ENCODE results near the gene TEKT3. TPM values are rescaled to one million over a fixed set of nuclear protein-coding genes. Genes with fewer than 3 reads are reported as not detected.

TEKT3 gene
- total RNA-seq, 1 experiment from 2014 or later = not detected

DNA sequence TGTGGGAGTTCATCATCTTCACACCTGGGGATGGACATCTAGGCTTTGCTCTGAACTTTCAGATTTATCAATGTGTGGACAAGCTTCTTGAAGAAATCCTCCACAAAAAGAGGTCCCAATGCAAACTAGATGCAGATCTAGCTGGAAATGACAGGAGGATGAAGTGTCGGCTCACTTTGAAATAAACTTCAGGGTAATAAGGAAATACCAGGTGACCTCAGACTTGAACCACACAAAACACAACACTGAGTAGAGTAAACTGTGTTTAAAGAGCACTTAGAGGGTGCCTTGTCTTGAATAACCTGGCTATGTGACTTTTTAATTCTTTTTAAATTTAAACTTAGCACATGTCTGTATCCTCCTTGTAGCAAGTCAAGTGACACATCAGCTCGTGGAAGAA lies 27.2 kb upstream of the TEKT3 start:
- H2AFZ ChIP-seq = no peak overlapping the region
- H3K27ac ChIP-seq = no peak overlapping the region
- peaks cover 41% of the 10 kb centered on the region for H3K27me3 ChIP-seq (ENCODE audit: insufficient read depth, low read depth)
- CTCF ChIA-PET = no interaction called here
- no peak overlapping the region for H3K4me3 ChIP-seq
- H3F3A ChIP-seq (ENCODE audit: insufficient read depth, low read depth) = no peaks in the 10 kb centered on the region
- no TSS peak for BruUV-seq (replicated peaks)
- intact Hi-C loops (cut with micrococcal nuclease; ENCODE audit: unreplicated experiment) = no loop called here
- no peak for DNase-seq
- TF ChIP-seq, protein P1, sequence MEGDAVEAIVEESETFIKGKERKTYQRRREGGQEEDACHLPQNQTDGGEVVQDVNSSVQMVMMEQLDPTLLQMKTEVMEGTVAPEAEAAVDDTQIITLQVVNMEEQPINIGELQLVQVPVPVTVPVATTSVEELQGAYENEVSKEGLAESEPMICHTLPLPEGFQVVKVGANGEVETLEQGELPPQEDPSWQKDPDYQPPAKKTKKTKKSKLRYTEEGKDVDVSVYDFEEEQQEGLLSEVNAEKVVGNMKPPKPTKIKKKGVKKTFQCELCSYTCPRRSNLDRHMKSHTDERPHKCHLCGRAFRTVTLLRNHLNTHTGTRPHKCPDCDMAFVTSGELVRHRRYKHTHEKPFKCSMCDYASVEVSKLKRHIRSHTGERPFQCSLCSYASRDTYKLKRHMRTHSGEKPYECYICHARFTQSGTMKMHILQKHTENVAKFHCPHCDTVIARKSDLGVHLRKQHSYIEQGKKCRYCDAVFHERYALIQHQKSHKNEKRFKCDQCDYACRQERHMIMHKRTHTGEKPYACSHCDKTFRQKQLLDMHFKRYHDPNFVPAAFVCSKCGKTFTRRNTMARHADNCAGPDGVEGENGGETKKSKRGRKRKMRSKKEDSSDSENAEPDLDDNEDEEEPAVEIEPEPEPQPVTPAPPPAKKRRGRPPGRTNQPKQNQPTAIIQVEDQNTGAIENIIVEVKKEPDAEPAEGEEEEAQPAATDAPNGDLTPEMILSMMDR (conservative IDR thresholded peaks at IDR 0.05) = no peak
- no peak for TF ChIP-seq EZH2 (IDR thresholded peaks at IDR 0.05; ENCODE audit: low read depth)
- H4K20me1 ChIP-seq (ENCODE audit: insufficient read depth) = no peaks in the 10 kb centered on the region
- H3K79me2 ChIP-seq (ENCODE audit: low read depth) = no peaks in the 10 kb centered on the region
- H3K9me2 ChIP-seq (ENCODE audit: insufficient read depth) = no peaks in the 10 kb centered on the region
- no peaks in the 10 kb centered on the region for H3K36me3 ChIP-seq (ENCODE audit: low read depth)
- no peaks in the 10 kb centered on the region for H3K9me3 ChIP-seq (ENCODE audit: insufficient read depth, low read depth)
- POLR2A ChIA-PET (ENCODE audit: unreplicated experiment) = no interaction called here
- no peak overlapping the region for H3K4me2 ChIP-seq
- no peaks in the 10 kb centered on the region for H3K4me1 ChIP-seq (replicated peaks; ENCODE audit: insufficient read depth)

DNA sequence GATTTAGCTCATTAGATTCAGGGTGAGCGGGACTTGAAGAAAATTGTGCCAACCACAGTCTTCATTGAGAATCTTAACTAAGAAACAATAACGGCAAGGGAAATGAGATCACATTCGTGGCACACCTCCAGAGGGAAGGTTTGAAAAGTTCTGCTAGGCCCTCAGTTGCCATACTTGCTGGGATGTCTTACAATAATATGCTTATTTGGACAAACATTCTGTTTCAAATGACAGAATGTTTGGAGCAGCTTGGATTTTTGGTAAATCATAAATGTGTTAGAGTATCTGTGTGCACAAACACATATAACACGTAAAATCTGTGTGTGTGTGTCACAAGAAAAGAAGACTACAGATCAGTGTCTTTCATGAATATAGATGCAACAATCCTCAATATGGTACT lies 24.6 kb upstream of the TEKT3 start:
- intact Hi-C loops (cut with micrococcal nuclease; ENCODE audit: unreplicated experiment) = no loop called here
- Histone ChIP-seq H2AFZ (no peak overlapping the region), H3K4me2 (no peak overlapping the region), H3K27me3 (ENCODE audit: insufficient read depth, low read depth) (peaks cover 34% of the 10 kb centered on the region), H3K36me3 (ENCODE audit: low read depth) (no peaks in the 10 kb centered on the region), H3K79me2 (ENCODE audit: low read depth) (no peaks in the 10 kb centered on the region), H4K20me1 (ENCODE audit: insufficient read depth) (no peaks in the 10 kb centered on the region), H3K27ac (no peak overlapping the region), H3K4me1 (replicated peaks; ENCODE audit: insufficient read depth) (no peaks in the 10 kb centered on the region), H3K9me2 (ENCODE audit: insufficient read depth) (no peaks in the 10 kb centered on the region), H3K9me3 (ENCODE audit: insufficient read depth, low read depth) (no peaks in the 10 kb centered on the region), H3K4me3 (no peak overlapping the region), H3F3A (ENCODE audit: insufficient read depth, low read depth) (no peaks in the 10 kb centered on the region)
- DNase-seq = no peak
- ChIA-PET POLR2A (ENCODE audit: unreplicated experiment) (no interaction called here), CTCF (no interaction called here)
- TF ChIP-seq, protein P1 (conservative IDR thresholded peaks at IDR 0.05) = no peak
- no peak for TF ChIP-seq EZH2 (IDR thresholded peaks at IDR 0.05; ENCODE audit: low read depth)
- no TSS peak for BruUV-seq (replicated peaks)

DNA sequence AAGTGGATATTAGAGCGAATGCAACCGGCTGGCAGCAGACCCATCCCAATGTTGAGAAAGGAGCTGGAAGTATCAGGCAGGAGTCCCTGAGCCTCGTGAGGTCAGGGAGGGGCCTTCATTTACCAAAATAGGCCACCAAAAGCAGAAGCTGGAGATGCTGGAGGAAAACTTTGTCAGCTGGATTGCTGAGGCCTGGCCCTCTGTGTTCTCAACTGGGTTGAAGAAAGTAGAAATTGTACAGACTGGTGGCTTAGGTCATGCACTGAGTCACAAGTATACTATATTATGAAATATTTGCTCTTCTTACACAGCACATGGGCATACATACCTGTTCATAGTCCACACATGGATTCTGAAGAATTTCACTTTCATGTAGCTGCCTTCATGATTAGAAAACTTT lies 23.2 kb upstream of the TEKT3 start:
- no peaks in the 10 kb centered on the region for H3K9me2 ChIP-seq (ENCODE audit: insufficient read depth)
- H3K4me3 ChIP-seq = no peak overlapping the region
- no peaks in the 10 kb centered on the region for H3F3A ChIP-seq (ENCODE audit: insufficient read depth, low read depth)
- no peak overlapping the region for H3K4me2 ChIP-seq
- POLR2A ChIA-PET (ENCODE audit: unreplicated experiment) = no interaction called here
- no peaks in the 10 kb centered on the region for H3K9me3 ChIP-seq (ENCODE audit: insufficient read depth, low read depth)
- H3K79me2 ChIP-seq (ENCODE audit: low read depth) = no peaks in the 10 kb centered on the region
- no TSS peak for BruUV-seq (replicated peaks)
- CTCF ChIA-PET = interaction anchor here (0.7 kb wide), 1 partner anchor 287 kb away, joined by 3 read pairs; no protein-coding TSS in a partner anchor
- no peak overlapping the region for H2AFZ ChIP-seq
- H4K20me1 ChIP-seq (ENCODE audit: insufficient read depth) = no peaks in the 10 kb centered on the region
- intact Hi-C loops (cut with micrococcal nuclease; ENCODE audit: unreplicated experiment) = no loop called here
- no peak overlapping the region for H3K27ac ChIP-seq
- DNase-seq = no peak
- H3K36me3 ChIP-seq (ENCODE audit: low read depth) = no peaks in the 10 kb centered on the region
- peaks cover 26% of the 10 kb centered on the region for H3K27me3 ChIP-seq (ENCODE audit: insufficient read depth, low read depth)
- no peaks in the 10 kb centered on the region for H3K4me1 ChIP-seq (replicated peaks; ENCODE audit: insufficient read depth)
- TF ChIP-seq, protein P1 (conservative IDR thresholded peaks at IDR 0.05) = no peak
- no peak for TF ChIP-seq EZH2 (IDR thresholded peaks at IDR 0.05; ENCODE audit: low read depth)
